Occipital lobe (tissue), 2 donors: Measurements from ENCODE around the gene DPYSL4. TPM values are rescaled to one million over a fixed set of nuclear protein-coding genes. Genes with fewer than 3 reads are reported as not detected.

Experiments used
- DNase-seq: peaks from one replicate; lab custom pipeline; 2025; lab: John Stamatoyannopoulos, UW
- total RNA-seq: library from RNA; depleted of rRNA; stranded (reverse); fragments of >200 nt; gene quantifications from one replicate; pipeline ENCODE4 v1.2.3, GENCODE V29; 2014

The DPYSL4 gene
- total RNA-seq, 1 donor from 2014 or later = 40.6 TPM

DNA sequence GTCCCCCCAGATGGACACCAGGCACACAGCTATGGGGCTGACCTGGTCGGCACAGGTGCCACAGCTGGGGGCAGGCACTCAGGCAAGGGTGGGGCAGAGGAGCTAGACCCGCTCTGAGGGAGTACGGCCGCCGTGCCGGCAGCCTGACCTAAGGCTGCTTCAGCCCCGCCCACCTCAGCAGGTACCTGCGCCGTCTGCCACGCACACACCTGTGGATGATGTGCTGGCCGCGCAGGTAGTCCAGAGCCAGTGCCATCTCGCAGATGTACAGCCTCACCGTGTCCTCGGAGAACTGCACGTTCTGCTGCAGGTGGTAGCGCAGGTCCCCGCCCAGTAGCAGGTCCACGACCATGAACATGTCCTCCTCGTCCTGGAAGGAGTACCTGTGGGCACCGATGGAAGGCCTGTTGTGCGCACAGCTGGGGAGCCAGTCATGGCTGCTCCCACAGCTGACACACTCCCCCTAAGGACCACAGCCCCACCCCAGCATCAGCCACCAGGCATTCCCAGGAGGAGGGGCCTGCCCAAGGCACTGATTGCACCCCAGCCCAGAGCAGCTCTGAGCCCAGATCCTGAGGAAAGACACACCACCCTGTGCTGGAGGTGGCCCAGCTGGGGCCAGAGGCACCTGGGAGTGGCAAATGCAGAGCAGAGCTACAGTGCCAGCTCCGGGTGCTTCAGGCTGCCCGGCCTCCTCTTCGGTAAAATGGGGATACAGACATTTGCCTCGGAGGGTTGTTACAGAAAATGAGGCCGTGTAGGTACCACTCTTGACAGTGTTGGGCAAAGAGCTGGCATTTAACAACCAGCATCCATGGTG lies 40.0 kb downstream of the DPYSL4 start:
- DNase-seq = no peak

DNA sequence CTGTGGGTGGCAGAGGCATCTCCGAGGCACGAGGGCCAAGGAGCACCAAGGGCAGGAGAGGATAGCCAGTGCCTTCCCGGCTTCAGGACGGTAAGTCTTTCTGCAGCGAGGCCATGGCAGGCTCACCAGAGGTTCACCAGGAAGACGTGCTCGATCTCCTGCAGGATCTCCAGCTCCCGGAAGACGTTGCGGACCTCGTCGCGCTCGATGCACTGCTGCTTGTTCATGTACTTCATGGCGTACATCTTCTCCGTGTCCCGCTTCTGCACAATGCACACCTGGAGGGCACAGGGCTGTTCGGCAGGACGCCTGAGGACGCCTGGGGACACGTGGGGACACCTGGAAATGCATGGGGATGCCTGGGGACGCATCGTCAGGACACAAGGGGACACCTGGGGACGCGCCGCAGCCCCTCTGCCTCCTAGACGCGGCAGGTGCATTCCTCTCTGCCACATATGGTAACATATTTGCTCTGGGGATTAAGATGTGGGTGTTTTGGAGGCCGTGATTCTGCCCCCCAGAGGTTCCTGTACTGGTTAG lies 41.2 kb downstream of the DPYSL4 start:
- DNase-seq = no peak

DNA sequence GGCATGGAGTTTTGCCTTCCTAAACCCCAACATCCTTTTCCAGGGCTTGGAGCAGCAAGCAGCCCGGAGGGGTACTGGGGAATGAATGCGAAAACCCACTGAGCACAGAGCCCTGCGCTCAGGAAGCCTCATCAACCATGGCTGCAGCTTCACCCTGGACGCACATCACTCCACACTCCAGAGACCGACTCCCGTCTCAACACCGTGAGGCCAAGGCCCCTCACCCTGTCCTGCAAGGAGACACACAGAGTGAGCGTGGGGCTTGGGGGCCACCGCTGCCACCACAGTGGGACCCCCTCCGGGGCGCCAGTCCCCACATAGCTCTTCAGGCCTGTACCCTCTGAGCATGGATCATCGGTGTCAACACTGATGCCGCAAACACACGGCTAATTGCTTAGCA lies 41.9 kb downstream of the DPYSL4 start:
- no peak for DNase-seq

DNA sequence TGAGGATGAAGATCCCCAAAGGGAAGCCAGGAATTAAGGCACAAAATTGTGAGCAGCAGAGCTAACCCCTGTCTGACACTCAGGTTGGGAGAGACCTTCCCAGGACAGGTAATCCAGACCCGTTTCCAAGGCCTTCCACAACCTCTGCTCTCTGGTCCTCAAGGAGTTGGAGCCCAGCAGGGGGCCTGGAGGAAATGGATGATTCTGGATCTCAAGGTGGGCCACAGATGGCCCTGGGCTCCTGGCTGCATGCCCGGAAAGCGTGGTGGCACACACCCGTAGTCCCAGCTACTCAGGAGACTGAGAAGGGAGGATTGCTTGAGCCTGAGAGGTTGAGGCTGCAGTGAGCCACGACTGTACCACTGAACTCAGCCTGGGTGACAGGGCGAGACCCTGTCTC lies 42.3 kb downstream of the DPYSL4 start:
- no peak for DNase-seq

DNA sequence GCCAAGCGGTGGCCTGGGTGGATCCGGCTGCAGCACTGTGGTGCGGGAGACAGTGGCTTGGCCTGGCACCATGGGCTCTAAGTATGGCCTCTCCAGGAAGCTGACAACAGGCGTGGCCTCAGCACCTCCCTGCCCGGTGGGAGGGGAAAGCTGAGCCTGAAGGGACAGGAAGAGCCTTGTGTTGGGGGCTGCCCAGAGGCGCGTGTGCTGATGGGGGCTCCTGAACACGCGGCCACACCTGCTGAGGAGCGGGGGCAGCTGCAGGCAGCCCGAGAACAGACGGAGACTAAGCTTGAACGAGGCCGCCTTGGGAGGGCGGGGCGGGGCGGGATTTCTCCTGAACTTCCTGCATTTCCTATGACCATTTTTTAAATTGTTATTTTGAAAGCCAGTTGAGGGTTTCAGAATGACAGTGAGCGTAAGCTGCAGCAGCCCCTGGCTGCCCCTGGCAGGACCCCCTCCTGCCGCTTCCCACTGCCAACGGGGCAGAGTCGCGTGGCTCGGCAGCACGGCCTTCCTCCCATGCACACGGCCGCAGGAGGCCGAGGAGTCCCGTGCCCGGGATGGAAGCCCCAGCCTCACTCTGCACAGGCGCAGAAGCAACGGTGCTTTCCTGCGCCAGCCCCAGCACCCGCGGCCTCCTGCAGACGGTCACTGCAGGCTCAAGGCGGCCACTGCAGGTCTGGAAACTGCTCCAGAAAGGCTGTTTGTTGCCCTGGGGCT lies 43.2 kb downstream of the DPYSL4 start:
- no peak for DNase-seq

DNA sequence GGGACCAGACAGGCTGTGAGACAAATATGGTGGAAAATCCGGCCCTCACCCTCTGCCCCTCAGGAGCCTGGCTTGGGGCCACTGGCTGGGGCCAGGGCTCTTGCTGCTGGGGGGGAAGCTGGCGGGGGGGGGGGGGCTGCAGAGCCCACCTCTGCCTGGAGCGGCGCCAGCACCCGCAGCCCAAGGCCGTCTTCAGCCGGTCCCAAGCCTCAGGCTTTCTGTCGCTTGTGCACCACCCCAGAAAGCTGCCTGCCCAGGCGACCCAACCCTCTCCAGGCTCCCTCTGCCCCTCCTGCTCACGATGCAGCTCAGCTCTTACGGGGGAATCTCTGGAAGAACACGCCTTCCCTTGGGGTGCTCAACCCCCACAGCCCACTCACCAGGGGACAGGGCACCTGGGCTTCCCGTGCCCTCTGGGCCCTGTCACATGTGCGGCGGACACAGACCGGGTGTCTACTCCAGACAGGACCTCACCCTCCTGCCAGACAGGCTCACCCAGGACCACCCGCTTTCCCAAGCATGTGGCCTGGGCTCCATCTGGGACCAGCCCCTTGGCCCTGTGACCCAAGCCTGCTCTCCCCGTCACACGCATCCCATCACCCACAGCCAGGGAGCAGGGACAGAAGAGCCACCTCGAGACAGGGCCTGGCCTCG lies 43.9 kb downstream of the DPYSL4 start:
- DNase-seq = no peak

DNA sequence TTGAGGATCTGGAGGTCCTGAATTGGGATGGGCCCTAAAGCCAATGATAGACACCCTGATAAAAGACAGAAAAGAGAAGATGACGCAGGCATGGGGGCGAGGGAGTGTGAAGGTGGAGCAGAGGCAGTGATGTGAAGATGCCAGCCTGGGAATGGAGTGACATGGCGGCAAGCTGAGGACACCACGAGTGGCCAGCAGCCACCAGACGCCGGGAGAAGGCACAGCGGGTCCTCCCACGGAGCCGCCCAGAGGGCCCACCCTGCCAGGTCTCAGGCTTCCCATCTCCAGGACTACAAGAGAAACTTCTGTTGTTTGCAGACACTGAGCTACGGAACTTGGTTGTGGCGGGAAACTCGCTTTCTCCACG lies 44.9 kb downstream of the DPYSL4 start:
- no peak for DNase-seq

DNA sequence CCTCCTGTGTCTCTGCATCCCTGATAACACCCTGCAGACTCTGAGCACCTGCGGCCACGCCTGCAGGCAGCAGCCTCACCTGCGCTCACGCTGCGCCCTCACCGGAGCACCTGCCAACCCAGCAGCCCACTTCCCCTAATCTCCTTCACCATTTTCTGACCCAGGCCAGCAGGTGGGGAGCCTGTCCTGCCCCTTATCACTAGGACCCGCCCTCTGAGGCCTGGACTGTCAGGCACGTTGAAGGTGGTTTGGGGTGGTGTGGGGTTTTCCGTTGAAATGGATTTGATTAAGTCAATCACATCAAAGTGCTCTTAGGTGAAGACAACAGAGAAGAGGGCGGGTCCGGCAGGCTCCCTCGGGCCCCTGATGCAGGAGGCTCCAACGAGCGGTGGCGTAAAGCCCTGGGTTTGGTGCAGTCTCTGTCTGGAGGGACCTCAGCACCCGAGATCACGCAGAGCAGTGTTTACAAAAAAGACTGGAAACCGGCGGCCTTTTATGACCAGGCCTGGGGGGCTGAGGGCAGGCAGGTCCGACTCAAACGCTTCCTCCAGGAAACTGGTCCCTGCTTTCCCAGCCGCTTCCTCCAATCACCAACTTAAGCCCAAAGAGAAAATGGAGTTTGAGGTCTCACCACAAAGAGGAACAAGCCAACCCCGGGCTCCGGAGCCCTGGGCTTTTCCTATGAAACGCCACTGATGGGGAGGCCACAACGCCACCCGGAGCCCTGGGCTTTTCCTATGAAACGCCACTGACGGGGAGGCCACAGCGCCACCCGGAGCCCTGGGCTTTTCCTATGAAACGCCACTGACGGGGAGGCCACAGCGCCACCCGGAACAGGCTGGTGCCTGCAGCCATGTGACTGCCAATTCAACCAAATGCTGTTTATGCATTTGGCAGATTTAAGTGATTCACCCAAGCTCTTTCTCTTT lies 45.5 kb downstream of the DPYSL4 start:
- DNase-seq = no peak

DNA sequence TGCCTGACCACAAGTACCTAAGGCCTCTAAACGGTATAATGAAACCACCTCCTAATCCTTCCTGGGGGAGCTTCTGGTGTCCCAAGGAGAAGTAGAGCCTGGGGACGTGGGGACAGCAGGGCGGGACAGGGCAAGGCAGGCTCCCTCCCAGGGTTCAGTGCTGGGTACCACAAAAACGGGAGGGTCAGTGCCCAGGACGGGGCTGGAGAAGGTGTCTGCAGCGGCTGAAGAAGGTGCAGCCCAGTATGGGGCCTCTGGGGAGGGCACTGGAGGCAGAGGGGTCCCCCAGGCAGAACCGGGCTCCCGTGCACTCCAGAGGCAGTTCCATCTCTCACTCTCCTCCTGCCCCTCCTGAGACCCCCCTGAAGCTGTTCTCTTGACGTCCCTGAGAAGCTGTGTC lies 46.2 kb downstream of the DPYSL4 start:
- no peak for DNase-seq

DNA sequence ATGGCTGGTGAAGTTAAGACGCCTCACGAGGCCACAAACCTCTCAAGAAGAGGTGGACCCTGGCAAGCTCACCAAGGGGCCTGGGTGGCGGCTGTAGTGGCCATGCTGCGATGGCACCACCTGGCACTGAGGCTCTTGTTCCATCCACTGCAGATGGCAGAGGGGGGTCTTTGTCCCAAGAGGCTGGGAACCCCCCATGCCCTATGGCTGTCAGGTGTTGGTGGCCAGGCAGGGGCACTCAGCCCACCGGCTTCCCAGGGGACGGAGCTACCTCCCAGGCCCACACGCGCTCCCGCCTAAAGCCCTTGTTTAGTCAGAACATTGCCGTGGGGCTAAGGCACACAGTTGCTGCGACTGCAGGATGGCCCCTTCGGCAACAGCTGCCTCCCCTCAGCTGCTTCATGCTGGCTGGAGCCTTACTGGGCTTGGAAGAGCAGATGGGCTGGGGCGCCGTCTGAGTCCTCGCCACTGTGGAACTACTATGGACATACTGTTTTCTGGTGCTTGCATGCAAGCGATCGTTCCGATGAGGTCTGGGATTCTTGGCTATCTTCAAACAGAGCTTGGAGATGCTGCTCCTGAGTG lies 46.8 kb downstream of the DPYSL4 start:
- no peak for DNase-seq

DNA sequence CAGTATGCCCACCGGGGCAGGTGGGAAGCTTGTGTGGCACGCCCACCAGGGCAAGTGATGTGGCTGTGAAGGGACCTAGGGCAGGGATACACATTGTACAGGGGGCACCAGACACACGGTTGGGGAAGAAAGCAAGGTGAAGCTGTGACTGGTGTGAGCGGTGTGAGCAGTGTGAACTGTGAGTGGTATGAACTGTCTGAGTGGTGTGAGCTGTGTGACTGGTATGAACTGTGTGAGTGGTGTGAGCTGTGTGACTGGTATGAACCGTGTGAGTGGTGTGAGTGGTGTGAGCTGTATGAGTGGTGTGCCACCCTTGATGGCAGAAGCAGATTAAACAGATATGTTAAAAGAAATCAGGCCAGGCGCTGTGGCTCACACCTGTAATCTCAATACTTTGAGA lies 48.1 kb downstream of the DPYSL4 start:
- no peak for DNase-seq

DNA sequence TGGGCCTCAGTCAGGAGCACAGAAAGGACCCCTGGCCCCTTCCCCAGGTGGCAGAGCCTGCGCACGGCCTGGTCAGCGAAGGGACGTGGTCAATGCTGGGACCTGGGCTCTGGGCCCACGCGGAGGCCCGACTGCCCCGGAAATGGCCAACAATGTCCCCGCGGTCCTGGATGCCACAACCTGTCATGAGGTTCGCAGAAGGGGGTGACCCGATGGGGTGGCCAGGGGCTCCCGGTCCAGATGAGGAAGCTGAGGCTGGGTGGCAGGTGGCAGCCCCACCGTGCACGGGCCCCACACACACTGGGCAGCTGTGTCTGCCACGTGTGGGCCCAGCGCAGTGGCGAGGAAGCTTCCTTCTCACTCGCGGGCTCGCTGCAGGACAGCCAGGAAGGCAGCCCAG lies 49.4 kb downstream of the DPYSL4 start:
- no peak for DNase-seq

DNA sequence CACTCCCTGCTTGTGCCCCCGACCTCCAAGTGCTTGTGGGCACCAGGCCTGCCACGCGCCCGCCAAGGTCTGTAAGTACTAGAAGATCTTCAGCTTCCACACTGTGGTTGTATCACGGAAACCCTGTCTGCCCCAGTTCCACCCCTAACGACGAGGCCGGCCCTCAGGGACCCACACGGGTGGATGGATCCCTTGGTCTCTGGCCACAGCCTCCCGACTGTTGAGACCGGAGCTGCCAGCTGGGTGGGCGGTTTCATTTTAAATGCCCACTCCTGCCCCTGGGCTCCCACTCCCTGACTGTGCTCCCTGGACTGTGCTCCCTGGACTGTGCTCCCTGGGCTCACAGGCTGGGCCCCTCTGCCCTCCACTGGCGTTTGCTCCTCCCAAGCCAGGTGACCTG lies 50.1 kb downstream of the DPYSL4 start:
- DNase-seq = no peak

DNA sequence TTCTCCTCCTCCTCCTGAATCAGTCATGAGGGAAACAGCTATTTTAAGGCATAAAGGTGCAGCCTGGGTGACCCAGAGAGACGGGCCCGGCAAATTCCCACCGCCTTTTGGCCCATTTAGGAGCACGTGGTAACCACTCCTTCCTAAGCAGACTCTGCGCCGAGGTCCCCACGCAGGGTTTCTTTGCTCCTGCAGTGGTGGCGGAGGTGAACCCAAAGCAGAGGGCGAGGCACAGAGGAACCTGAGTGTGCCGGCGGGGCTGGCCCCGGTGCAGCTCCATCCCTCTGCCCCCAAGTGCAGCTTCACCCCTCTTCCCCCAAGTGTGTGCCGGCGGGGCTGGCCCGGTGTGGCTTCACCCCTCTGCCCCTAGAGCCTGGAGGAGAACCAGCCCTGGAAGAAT lies 50.6 kb downstream of the DPYSL4 start:
- DNase-seq = no peak

DNA sequence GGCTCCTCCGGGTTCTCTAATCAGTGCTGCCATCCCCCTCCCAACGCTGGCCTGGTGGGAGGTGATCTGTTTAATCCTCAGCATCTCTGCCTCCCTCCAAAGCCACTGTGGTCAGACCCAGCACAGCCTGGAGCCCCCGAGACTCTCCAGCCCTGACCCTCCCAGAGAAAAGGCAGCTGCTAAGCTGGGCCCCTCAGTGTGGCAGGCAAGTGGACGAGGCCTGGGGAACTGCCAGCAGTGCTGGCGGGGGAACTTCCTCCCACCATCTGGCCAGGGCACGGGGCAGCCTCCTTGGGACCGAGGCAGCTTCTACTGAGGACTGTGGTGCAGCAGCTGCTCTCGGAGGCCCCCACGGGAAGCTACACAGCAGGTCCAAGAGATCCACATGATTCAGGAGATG lies 51.1 kb downstream of the DPYSL4 start:
- no peak for DNase-seq

DNA sequence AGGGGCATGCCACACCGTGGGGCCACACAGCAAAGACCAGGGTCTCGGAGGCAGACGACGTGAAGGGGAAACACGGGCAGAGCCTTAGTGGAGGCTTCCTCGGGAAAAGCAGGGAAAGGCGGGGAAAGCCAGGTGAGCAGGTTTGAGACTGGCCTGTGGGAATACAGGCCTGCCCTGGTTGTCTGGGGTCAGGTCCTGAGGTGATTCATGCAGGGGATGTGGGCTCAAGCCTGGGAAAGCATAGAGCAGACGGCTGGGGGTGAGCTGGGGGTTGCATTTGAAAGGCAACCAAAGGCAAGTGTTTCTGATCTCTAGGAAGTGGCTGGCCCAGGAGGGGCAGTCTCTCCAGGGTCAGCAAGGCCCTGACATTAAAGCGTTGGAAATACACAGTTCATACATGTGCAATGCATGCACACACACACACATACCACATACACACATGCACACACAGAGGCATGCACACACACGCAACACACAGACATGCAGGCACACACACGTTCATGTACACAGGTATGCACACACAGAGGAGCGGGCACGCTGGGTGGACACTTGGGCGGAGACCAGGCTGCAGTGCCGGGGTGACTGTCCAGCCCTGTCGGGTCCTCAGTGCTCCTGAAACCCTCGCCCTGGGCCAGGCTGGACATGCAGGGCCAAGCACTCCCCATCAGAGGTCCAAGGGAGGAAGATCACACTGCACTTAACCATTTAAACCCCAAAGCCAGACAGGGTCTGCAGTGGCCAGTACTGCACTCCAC lies 51.8 kb downstream of the DPYSL4 start:
- DNase-seq = no peak

DNA sequence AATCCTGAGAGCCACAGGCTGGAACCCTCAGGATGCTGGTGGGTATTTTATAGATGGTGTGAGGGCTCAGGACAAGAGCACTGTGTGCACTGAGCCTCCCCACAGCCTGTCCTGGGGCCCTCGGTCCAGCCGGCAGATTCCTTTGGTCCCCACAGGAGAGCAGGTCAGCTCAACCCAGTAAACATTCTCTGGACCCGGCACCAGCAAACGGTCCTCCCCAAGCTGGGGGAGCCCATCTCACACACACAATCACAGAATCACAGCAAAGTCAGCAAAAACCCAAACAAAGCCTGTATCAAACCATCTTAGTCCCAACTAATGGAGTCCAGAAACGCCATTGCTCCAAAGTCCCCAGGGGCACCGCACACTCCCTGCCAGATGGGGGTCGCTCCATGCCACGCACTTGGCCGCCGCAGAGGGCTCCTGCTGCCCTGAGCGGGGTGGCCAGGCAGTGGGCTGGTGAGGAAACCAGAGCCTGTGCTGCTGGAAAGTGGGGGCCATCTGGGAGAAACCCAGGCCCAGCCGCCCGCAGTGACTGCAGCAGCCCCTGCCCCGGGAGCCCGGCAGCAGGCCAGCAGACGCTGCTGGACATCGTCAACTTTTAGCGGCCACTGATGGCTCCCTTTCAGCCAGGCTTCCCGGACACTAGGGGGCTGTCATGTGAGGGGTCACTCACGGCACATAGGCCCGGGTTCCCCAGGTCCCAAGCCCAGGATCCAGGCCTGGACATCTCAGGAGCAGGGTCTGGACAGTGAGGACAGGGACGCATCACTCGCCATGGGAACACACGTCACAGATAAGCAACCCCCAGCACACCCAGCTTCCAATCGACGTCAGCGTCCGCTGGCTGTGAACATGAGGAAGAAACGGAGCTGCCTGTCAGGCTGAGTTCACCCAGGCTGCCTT lies 52.6 kb downstream of the DPYSL4 start:
- no peak for DNase-seq

DNA sequence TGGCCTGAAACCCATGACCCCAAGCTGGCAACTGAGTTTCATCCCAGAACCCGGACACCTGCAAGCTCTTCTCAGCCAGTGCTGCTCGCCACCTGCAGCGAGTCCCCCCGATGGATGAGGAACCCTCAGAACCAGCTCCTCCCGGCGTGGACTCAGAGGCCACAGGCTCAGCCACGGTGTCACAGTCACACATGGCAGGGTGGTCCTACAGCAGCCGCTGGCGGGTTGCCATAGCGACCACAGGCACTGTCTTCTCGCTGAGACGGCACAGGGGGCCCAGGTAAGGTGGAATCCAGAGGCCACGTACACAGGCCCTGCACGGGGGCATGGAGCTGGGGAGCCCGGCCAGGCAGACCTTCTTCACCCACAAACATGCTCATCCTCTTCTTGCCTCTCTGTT lies 53.4 kb downstream of the DPYSL4 start:
- no peak for DNase-seq

DNA sequence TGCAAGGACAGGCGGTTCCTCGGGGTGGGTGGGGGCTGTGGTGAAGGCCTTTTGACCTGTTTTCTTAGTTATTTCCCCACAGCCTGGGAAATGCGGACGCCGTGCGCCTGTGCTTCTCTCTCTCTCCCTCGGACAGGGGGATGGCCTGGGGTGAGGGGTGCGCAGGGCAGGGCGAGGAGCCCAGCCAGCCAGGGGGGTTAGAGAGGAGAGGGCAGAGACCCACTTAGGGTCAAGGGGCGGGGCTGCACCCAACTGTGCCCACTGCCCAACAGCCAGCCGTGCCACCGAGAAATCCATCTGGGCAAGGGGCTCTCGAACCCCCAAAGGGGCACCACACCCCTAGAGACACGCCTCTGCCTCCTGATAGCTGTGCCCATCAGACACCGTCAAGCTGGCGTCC lies 53.8 kb downstream of the DPYSL4 start:
- DNase-seq = no peak
